ENCODE measurements around the gene TMED9. TPM values are rescaled to one million over a fixed set of nuclear protein-coding genes. Genes with fewer than 3 reads are reported as not detected.

The TMED9 gene
- total and polyA plus RNA-seq, 10 of the 15 experiments (the other 5 are each of a cell fraction or from before 2014, with no cell fraction given) = 35.7 to 144 (median 105) TPM

DNA sequence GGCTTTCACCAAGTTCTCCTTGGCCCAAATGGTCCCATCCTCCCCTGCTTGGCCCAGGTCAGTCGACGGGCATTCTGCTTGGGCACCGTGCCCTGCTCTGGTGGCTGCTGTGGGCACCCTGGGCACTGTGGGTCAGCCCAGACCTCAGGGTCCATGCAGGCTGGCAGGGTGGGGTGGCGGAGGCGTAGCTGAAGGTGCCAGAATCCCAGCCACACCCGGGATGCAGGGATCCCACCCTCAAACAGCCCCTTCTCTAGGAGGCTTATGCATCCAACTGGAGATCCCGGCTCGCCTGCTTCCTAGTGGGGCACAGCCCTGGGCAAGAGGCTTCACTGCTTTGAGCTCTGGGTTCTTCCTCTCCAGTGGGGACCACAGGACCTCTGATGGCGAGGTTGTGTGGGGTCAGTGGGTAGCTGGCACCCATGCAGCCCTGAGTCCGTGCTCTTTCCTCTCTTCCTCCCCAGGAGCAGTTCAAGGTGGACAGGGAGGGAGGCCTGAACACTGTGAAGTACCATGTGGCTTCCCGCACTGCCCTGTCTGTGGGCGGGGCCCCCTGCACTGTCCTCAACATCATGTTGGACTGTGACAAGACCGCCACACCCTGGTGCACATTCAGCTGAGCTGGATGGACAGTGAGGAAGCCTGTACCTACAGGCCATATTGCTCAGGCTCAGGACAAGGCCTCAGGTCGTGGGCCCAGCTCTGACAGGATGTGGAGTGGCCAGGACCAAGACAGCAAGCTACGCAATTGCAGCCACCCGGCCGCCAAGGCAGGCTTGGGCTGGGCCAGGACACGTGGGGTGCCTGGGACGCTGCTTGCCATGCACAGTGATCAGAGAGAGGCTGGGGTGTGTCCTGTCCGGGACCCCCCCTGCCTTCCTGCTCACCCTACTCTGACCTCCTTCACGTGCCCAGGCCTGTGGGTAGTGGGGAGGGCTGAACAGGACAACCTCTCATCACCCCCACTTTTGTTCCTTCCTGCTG is 17.4 kb downstream of the TMED9 start:
- Histone ChIP-seq H3K27ac (ENCODE audit: control insufficient read depth, insufficient read depth) (no peak overlapping the region), H3K4me3 (no peak overlapping the region), H2AFZ (ENCODE audit: control insufficient read depth, low read depth, low read length) (no peak overlapping the region), H3K9me3 (replicated peaks; ENCODE audit: control insufficient read depth, insufficient read depth, low read length) (no peaks in the 10 kb centered on the region), H4K20me1 (ENCODE audit: control insufficient read depth, insufficient read depth) (no peaks in the 10 kb centered on the region), H3K4me1 (ENCODE audit: control insufficient read depth, insufficient read depth, low read length) (no peaks in the 10 kb centered on the region), H3K9ac (ENCODE audit: control insufficient read depth, insufficient read depth, low read length) (no peak overlapping the region), H3K79me2 (ENCODE audit: control insufficient read depth, insufficient read depth, low read length) (no peaks in the 10 kb centered on the region), H3K27me3 (replicated peaks in 1 of 2; ENCODE audit: control insufficient read depth in 2 of 2, insufficient read depth in 2 of 2, low read length in 1 of 2) (no peaks in the 10 kb centered on the region), H3K4me2 (ENCODE audit: control insufficient read depth, insufficient read depth) (no peak overlapping the region), H3K36me3 (ENCODE audit: control insufficient read depth in 2 of 2, insufficient read depth in 2 of 2, low read length in 1 of 2) (peaks cover 0 to 4% of the 10 kb centered on the region in 2 experiments; a peak in 2 of 4 replicates)
- in situ Hi-C loops (cut with MboI) = loop anchor here (10.0 to 25.0 kb wide), 3 partner anchors 455 to 1572 kb away; no protein-coding TSS in a partner anchor
- no peak for TF ChIP-seq YY1 (IDR thresholded peaks at IDR 0.05; ENCODE audit: low read depth, low read length)
- peak; percentile 43; the same call in 1 of the 2 replicates for TF ChIP-seq POLR2A (IDR thresholded peaks at IDR 0.05; ENCODE audit: low read depth, low read length)
- SMC1A ChIA-PET (ENCODE audit: uncharacterized antibody, unreplicated experiment) = no interaction called here
- DNase-seq (ENCODE audit: low read depth, low spot score) (no peak), ATAC-seq (no peak), FAIRE-seq (no peak)
- RAD21 ChIA-PET (ENCODE audit: unreplicated experiment) = no interaction called here
- no TSS peak for BruUV-seq (replicated peaks)
- intact Hi-C loops (cut with micrococcal nuclease; ENCODE audit: unreplicated experiment) = no loop called here
- WGBS (ENCODE audit: insufficient coverage, insufficient replicate concordance, low lambda C conversion rate, missing lambda C conversion rate) = 84% methylated on average over 21 of the region's 21 CpGs
- CTCF ChIA-PET = interaction anchor here (1.1 kb wide), 1 partner anchor 465 kb away, joined by 3 read pairs; no protein-coding TSS in a partner anchor
- POLR2A ChIA-PET = interaction anchor here (0.7 kb wide), 1 partner anchor 105 kb away, joined by 5 read pairs; no protein-coding TSS in a partner anchor

- Histone ChIP-seq H3K27ac (ENCODE audit: control insufficient read depth, insufficient read depth) (no peak overlapping the region), H3K9ac (ENCODE audit: control insufficient read depth, insufficient read depth, low read length) (no peak overlapping the region), H3K79me2 (ENCODE audit: control insufficient read depth, insufficient read depth, low read length) (no peaks in the 10 kb centered on the region), H3K36me3 (ENCODE audit: control insufficient read depth in 2 of 2, insufficient read depth in 2 of 2, low read length in 1 of 2) (peaks cover 0 to 4% of the 10 kb centered on the region in 2 experiments; a peak in 2 of 4 replicates), H3K4me2 (ENCODE audit: control insufficient read depth, insufficient read depth) (no peak overlapping the region), H4K20me1 (ENCODE audit: control insufficient read depth, insufficient read depth) (no peaks in the 10 kb centered on the region), H3K27me3 (replicated peaks in 1 of 2; ENCODE audit: control insufficient read depth in 2 of 2, insufficient read depth in 2 of 2, low read length in 1 of 2) (no peaks in the 10 kb centered on the region), H3K4me1 (ENCODE audit: control insufficient read depth, insufficient read depth, low read length) (no peaks in the 10 kb centered on the region), H3K4me3 (no peak overlapping the region), H2AFZ (ENCODE audit: control insufficient read depth, low read depth, low read length) (no peak overlapping the region), H3K9me3 (replicated peaks; ENCODE audit: control insufficient read depth, insufficient read depth, low read length) (no peaks in the 10 kb centered on the region)
- SMC1A ChIA-PET (ENCODE audit: uncharacterized antibody, unreplicated experiment) = no interaction called here
- in situ Hi-C loops (cut with MboI) (loop anchor here (25.0 kb wide), 1 partner anchor 1573 kb away; no protein-coding TSS in a partner anchor), intact Hi-C loops (cut with micrococcal nuclease; ENCODE audit: unreplicated experiment) (no loop called here)
- no peak for FAIRE-seq
- no peak for ATAC-seq
- POLR2A ChIA-PET = no interaction called here
- RAD21 ChIA-PET (ENCODE audit: unreplicated experiment) = no interaction called here
- CTCF ChIA-PET = no interaction called here
- 98% methylated on average over 8 of the region's 13 CpGs for WGBS (ENCODE audit: insufficient coverage, insufficient replicate concordance, low lambda C conversion rate, missing lambda C conversion rate)
- no peak for DNase-seq (ENCODE audit: low read depth, low spot score)
- no TSS peak for BruUV-seq (replicated peaks)
- TF ChIP-seq MYB (IDR thresholded peaks at IDR 0.05; ENCODE audit: borderline replicate concordance, low read depth, low read length) (no peak), NR2C2 (IDR thresholded peaks at IDR 0.05; ENCODE audit: borderline replicate concordance, control insufficient read depth, insufficient read length, low read depth) (no peak), ZNF207 (IDR thresholded peaks at IDR 0.05; ENCODE audit: borderline replicate concordance) (no peak), EP300 (IDR thresholded peaks at IDR 0.05; ENCODE audit: borderline replicate concordance in 1 of 2, control insufficient read depth in 1 of 2, low read depth in 2 of 2, low read length in 2 of 2) (no peak), IKZF1 (conservative IDR thresholded peaks at IDR 0.05) (no peak), RAD21 (IDR thresholded peaks at IDR 0.05; ENCODE audit: insufficient read depth, low read depth, low read length) (no peak), MYC (IDR thresholded peaks at IDR 0.05; ENCODE audit: insufficient read depth, insufficient read length, insufficient replicate concordance, low read length, severe bottlenecking) (no peak)
- TF ChIP-seq, protein P1, sequence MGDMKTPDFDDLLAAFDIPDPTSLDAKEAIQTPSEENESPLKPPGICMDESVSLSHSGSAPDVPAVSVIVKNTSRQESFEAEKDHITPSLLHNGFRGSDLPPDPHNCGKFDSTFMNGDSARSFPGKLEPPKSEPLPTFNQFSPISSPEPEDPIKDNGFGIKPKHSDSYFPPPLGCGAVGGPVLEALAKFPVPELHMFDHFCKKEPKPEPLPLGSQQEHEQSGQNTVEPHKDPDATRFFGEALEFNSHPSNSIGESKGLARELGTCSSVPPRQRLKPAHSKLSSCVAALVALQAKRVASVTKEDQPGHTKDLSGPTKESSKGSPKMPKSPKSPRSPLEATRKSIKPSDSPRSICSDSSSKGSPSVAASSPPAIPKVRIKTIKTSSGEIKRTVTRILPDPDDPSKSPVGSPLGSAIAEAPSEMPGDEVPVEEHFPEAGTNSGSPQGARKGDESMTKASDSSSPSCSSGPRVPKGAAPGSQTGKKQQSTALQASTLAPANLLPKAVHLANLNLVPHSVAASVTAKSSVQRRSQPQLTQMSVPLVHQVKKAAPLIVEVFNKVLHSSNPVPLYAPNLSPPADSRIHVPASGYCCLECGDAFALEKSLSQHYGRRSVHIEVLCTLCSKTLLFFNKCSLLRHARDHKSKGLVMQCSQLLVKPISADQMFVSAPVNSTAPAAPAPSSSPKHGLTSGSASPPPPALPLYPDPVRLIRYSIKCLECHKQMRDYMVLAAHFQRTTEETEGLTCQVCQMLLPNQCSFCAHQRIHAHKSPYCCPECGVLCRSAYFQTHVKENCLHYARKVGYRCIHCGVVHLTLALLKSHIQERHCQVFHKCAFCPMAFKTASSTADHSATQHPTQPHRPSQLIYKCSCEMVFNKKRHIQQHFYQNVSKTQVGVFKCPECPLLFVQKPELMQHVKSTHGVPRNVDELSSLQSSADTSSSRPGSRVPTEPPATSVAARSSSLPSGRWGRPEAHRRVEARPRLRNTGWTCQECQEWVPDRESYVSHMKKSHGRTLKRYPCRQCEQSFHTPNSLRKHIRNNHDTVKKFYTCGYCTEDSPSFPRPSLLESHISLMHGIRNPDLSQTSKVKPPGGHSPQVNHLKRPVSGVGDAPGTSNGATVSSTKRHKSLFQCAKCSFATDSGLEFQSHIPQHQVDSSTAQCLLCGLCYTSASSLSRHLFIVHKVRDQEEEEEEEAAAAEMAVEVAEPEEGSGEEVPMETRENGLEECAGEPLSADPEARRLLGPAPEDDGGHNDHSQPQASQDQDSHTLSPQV (IDR thresholded peaks at IDR 0.05) = no peak
These were observed 18.2 kb downstream of the TMED9 start for GRCh38 chr5:177610131-177610769.
